Measurements from ENCODE around the gene LAMC2.
"Not testable (repeated sequence)": the region's sequence is repeated elsewhere in the genome, so short reads cannot be mapped to it uniquely, and the experiment has no call there.

The LAMC2 gene

DNA sequence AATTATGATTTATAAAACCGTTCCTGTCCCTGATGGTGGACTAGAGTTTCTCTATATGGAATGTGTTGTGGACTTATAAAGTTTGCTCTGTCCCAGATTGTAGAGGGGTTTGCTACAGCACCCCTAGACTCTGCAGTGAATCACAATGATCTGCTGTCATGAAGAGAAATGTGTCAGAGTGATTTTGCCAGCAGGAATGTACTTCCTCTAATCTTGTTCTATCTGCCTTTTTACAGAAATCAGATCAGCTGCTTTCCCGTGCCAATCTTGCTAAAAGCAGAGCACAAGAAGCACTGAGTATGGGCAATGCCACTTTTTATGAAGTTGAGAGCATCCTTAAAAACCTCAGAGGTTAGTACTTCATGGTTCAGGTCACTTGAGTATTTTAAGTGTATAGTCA, 52.0 kb downstream of the LAMC2 start:
- no peak for DNase-seq (ENCODE audit: low read depth in 2 of 2)

DNA sequence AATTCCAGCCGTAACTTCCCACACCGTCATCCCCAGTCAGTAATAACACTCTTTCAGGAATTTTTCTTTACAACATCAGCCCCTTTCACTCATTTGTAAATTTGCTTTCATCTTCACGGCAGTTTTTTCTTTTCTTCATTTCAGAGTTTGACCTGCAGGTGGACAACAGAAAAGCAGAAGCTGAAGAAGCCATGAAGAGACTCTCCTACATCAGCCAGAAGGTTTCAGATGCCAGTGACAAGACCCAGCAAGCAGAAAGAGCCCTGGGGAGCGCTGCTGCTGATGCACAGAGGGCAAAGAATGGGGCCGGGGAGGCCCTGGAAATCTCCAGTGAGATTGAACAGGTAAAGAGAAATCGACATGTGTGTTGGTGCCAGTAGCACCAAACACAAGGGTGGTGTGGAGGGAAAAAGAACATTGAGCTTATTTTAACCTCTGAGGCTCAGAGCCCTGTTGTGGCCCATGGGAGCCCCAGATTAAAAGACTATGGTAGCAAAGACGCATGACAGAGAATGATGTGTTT, 53.2 kb downstream of the LAMC2 start:
- no peak for DNase-seq (ENCODE audit: low read depth in 2 of 2)

DNA sequence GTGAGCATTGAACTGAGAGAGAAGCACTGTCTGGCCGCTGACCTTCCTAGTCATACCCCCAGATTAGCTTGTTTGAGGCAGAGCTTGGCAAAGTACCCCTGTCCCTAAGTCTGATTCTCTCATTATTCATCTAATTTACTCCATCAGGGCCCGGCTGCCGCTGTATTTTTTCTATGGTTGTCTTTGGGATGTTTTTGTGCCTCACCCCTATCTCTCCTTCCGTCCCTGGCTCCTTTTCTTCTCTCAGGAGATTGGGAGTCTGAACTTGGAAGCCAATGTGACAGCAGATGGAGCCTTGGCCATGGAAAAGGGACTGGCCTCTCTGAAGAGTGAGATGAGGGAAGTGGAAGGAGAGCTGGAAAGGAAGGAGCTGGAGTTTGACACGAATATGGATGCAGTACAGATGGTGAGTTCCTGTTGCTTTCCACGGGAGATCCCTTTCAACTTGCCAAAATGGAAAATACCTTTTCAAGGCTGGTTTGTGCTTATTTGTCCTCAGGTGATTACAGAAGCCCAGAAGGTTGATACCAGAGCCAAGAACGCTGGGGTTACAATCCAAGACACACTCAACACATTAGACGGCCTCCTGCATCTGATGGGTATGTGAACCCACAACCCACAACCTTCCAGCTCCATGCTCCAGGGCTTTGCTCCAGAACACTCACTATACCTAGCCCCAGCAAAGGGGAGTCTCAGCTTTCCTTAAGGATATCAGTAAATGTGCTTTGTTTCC, 53.9 kb downstream of the LAMC2 start:
- DNase-seq (ENCODE audit: low read depth in 2 of 2): no peak

DNA sequence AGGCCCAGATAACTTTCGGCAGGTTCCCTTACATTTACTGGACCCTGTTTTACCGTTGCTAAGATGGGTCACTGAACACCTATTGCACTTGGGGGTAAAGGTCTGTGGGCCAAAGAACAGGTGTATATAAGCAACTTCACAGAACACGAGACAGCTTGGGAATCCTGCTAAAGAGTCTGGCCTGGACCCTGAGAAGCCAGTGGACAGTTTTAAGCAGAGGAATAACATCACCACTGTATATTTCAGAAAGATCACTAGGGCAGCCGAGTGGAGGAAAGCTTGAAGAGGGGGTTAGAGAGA, 54.4 kb downstream of the LAMC2 start:
- no peak for DNase-seq (ENCODE audit: low read depth in 2 of 2)

DNA sequence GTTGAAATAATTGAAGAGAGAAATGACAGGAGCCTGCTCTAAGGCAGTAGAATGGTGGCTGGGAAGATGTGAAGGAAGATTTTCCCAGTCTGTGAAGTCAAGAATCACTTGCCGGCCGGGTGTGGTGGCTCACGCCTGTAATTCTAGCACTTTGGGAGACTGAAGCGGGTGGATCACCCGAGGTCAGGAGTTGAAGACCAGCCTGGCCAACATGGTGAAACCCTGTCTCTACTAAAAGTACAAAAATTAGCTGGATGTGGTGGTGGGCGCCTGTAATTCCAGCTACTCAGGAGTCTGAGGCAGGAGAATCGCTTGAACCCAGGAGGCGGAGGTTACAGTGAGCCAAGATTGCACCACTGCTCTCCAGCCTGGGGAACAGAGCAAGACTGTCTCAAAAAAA, 54.8 kb downstream of the LAMC2 start:
- DNase-seq (ENCODE audit: low read depth in 2 of 2): not testable (repeated sequence)

DNA sequence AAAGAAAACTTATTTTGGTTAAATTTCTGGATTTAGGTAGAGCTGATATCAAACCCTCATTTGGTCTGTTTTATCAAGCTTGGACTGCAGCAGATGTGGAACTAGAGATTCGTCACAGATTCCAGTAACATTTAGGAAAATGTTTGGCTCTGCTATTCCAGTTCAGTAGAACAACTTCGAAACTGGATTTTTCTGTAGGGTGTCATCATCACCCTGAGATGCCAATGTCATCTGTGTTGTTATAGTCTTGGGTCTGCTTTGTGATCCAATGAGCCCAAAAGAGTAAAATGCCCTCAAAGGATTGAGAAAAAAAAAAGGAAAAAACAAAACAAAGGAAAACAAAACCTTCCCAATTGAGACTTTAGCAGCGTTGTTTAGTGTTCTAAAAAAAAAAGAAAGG, 55.4 kb downstream of the LAMC2 start:
- no peak for DNase-seq (ENCODE audit: low read depth in 2 of 2)

DNA sequence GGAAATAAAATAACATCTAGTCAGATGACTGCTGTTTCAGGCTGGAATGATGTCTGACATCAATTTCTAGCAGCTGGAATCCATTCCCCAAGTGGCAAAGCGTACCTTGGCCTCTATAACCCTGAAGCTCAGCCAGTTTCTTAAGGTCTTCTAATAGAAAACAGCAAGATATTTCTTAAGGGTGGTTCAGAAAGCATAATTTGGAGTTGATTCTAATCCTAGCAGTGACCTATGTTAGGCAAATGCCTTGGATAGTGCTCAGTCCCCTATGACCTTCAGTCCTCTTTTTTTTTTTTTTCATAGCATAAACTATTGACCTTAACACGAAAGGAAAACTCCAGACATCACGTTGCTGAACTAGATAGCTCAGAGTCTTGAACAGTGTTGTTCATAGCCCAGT, 56.5 kb downstream of the LAMC2 start:
- no peak for DNase-seq (ENCODE audit: low read depth in 2 of 2)

DNA sequence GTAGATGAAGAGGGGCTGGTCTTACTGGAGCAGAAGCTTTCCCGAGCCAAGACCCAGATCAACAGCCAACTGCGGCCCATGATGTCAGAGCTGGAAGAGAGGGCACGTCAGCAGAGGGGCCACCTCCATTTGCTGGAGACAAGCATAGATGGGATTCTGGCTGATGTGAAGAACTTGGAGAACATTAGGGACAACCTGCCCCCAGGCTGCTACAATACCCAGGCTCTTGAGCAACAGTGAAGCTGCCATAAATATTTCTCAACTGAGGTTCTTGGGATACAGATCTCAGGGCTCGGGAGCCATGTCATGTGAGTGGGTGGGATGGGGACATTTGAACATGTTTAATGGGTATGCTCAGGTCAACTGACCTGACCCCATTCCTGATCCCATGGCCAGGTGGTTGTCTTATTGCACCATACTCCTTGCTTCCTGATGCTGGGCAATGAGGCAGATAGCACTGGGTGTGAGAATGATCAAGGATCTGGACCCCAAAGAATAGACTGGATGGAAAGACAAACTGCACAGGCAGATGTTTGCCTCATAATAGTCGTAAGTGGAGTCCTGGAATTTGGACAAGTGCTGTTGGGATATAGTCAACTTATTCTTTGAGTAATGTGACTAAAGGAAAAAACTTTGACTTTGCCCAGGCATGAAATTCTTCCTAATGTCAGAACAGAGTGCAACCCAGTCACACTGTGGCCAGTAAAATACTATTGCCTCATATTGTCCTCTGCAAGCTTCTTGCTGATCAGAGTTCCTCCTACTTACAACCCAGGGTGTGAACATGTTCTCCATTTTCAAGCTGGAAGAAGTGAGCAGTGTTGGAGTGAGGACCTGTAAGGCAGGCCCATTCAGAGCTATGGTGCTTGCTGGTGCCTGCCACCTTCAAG, 57.3 kb downstream of the LAMC2 start:
- no peak for DNase-seq (ENCODE audit: low read depth in 2 of 2)

DNA sequence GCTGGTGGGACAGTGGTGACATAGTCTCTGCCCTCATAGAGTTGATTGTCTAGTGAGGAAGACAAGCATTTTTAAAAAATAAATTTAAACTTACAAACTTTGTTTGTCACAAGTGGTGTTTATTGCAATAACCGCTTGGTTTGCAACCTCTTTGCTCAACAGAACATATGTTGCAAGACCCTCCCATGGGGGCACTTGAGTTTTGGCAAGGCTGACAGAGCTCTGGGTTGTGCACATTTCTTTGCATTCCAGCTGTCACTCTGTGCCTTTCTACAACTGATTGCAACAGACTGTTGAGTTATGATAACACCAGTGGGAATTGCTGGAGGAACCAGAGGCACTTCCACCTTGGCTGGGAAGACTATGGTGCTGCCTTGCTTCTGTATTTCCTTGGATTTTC, 58.4 kb downstream of the LAMC2 start:
- peak; percentile 89 for DNase-seq (ENCODE audit: low read depth in 2 of 2)

DNA sequence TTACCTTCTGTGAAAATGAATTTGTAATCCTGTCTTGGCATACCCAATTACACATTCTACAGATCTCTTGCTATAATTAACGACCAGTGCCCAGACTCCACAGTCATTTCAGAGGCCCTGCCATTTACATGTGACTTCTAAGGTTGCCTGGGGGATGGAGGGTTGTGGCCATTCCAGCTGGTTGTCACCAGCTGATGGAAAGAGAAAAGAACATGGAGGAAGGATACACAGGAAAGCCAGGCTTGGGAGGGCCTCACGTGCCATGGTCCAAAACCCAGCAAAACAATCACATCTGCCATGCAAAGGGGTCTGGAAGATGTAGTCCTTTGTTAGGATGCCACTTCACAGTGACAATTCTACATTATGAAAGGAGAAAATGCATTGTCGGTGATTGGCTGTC, 59.3 kb downstream of the LAMC2 start:
- DNase-seq (ENCODE audit: low read depth in 2 of 2): no peak

DNA sequence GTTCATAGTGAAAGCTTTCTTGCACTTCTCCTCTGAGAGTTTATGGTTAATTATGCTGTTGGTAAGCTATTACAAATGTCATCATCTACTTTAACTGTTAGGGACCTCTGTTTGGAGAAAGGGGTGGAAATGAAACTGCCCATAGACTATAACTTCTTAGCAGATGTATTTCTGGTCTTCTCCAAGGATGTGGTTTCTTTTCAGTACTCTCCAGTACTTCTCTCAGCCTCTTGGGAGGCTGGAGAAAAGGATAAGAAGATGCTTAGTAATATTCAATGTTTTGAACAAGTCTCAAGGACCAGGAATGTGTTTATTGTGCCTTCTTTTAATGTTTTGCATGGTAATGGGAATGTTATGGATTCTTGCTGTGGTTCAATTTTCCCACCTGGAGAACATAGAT, 60.4 kb downstream of the LAMC2 start:
- DNase-seq (ENCODE audit: low read depth in 2 of 2): no peak

DNA sequence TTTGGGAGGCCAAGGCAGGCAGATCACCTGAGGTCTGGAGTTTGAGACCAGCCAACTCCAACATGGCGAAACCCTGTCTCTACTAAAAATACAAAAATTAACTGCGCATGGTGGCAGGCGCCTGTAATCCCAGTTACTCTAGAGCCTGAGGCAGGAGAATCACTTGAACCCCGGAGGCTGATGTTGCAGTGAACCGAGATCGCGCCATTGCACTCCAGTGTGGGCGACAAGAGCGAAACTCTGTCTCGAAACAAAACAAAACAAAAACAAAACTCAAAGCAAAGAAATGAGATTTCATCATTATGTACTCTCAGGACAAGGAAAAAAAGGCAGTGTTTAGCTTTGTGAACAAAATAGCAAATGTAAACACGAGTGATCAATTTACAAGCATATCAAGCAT, 61.0 kb downstream of the LAMC2 start:
- no peak for DNase-seq (ENCODE audit: low read depth in 2 of 2)

DNA sequence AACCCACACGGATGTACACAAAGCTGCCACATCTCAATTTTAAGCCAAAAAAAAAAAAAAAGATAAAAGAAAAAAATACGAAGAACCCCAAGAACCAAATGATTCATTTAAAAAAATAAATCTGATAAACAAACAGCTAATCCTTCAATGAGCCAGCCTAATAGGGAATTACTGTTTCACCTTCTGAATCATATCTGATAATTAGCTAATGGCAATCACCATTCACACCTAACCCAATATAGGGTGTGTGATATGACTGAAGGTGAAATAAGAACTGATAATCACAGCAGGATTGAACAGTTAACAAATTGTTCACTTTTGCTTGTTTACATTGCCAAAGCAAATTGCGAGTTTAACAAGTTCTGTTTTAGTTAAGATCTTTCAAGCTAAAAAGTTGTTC, 61.4 kb downstream of the LAMC2 start:
- DNase-seq (ENCODE audit: low read depth in 2 of 2): no peak

DNA sequence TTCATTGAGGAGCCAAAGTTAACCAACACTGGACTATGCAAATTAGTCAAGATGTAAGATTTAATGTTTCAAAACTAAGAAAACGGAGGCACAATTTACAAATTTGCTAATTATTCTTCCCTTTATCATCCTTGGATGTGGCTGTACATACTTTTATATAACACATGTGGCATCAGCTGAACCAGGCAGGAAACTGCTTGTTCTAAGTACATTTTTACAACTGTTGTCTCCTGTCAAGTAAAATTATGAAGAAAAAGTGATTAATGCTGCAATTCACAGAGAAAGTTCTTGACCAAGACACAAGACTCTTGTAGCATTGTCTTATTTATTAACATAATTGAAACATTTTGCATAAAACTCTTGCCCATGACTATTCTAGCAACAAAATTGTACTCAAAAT, 61.9 kb downstream of the LAMC2 start:
- DNase-seq (ENCODE audit: low read depth in 2 of 2): no peak

DNA sequence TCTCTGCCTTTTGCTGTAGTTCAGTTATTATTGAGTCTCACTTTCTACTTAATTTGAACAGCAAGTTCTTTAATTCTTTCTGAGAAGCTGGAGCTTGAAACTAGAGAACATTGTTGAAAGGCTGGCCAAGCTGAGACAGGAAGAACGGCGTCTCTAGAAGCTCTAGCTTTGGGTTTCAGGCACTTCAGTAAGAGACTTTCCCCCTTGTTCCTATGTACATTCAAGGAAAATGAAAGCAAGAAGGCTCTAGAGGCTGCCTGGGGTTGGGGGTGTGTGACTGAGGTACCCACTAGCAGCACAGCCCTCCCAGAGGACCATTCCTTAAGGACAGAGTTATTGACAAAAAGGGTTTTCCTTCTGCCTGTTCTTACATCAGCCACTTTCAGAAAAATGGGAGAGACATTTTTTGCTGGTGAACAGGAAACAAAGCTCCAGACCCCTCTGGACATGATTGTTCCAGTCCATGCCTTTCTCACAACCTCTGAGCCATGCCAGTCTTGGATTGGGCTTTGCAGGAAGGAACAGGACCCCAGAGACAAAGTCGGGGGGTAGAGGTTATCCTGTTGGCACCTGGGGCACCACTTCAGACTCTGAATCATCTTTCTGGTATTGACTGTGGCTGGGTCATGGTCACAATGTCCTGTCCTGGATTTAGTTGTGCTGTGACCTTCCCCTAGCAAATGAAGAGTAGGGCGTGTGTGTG, 63.1 kb downstream of the LAMC2 start:
- DNase-seq (ENCODE audit: low read depth in 2 of 2): no peak

DNA sequence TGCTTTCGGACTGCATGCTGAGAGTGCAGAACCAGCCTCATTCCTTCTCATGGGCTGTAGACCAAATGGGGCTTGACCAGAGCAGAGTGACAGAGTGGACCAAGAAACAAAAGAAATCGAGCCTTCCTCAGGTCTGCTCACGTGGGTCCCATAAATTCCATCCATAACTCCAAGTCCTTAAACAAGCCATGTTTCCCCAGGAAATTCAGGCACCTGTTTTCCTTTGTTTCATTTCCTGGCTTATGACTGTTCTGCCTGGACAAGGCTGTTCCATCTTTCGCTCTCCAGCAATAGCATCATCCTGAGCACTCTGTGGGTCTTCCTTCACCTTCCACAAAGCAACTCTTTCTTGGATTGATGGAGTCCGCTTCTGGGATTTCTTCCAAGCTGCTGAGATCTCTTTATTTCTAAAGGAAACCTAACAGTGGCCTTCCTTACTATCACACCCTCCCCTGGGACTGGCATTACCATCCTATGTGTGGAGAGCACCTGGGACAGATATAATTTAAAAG, 63.9 kb downstream of the LAMC2 start:
- DNase-seq (ENCODE audit: low read depth in 2 of 2): no peak

DNA sequence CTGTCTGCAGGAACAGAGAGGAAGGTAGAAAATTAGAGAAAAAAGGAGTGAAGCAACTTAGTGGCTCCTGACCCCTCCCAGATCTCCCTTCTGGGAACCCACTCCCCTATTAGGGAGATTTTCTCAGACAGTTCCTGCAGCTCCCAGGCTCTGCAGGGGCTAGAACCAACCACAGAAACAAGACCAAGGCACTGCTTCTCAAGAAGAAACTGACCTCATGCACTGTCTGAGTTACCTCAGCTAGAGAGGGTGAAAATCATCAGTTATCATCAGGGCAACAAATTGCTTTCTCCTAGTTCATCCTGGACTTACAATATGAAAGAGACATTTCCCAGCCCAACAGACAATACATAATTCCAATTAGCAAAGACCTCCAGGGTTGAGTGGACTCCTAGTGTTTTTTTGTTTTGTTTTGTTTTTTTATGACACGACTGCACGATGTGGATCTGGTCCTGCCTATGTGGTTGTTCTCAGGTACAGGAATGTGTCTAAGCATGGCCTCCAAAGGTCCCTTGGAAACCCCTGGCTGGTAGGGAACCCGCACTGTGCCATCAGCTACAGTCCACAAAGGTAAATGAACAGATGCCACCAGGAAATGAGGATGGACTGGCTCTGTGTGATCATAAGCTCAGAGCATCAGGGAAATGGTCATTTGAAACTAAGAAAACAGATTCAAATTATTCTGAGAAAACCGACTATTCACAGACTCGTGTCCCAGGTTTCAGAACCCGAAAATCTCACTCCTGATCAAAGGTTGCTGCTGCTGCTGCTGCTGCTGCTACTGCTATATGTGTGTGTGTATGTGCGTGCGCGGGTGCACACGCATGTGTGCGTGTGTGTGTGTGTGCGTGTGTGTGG, 65.3 kb downstream of the LAMC2 start:
- DNase-seq (ENCODE audit: low read depth in 2 of 2): no peak

DNA sequence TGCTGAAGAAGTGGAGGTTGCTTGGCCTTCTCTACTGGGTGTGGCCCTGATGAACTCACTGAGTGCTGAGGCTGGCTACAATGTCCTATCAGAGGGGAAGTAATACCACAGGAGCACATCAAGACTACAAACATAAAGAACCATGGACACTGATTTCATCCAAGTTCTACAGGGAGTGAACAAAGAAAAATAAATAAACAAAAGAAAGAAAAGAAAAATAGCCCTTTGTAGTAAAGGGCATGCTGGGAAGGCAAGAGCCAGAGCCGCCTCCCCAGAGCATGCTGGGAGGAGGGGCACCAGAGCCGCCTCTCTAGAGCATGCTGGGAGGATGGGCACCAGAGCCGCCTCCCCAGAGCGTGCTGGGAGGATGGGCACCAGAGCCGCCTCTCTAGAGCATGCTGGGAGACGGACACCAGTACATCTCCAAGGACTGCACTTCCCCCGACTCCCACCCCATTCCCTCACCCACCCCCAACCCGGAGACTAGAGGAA, 65.9 kb downstream of the LAMC2 start:
- DNase-seq (ENCODE audit: low read depth in 2 of 2): no peak

DNA sequence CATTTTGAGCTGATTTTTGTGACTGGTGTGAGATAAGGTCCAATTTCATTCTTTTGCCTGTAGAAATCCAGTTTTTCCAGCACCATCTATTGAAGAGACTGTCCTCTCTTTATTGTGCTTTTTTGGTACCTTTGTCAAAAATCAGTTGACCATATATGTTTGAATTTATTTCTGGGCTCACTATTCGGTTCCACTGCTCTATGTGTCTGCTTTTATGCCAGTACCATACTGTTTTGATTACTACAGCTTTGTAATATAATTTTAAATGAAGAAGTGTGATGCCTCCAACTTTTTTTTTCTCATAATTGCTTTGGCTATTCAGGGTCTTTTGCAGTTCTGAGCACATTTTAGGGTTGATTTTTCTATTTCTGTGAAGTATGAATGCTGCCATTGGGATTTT, 69.0 kb downstream of the LAMC2 start:
- no peak for DNase-seq (ENCODE audit: low read depth in 2 of 2)

DNA sequence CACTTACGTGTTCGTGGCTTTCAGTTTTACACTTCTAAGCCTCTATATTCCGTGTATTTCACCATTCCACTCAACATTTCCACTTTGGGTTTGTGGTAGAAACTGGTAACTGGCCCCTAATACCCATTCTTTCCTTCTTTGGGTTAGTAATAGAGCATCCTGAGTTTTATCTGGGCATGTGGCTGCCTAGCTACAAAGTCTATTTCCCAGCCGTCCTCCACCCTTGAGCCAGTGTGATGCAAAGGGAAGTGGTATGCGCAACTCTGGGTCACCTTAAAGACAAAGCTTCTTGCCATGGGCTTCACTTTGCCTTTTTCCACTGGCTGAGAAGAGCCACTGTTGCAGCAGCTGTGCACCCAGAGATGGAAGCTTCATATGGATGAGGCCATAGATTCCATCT, 73.9 kb downstream of the LAMC2 start:
- DNase-seq (ENCODE audit: low read depth in 2 of 2): no peak

DNA sequence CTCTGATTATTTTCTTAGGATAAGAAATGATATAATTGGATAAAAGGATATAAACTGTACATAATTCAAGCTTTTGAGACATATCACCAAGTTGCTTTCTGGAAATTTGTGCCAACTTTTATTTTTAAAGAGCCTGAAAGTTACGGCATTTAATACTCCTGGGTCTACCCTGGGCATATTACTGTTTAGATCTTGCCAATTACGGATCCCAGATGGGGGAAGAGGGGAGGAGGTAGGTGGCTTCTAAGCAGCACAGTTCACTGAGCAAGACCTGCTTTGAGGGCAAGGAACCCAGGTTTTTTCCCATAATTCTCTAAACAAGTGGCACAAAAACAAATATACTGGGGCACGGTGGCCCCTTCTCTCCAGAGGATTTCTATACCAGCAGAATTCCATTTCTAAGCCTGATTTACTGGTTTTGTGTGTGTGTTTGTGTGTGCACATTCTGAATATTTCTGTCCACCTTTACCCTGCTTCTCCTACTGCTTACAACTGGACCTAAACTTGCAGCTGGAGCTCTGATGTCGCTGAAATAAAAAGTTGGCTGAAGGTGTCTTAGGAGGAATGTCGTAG, 76.7 kb downstream of the LAMC2 start:
- DNase-seq (ENCODE audit: low read depth in 2 of 2): no peak
